ENCODE measurements around the gene TSPAN32.

- TF ChIP-seq JUND (IDR thresholded peaks at IDR 0.05; ENCODE audit: low read depth, low read length) (no peak), ESRRA (IDR thresholded peaks at IDR 0.05; ENCODE audit: low read length) (no peak), MLLT1 (IDR thresholded peaks at IDR 0.05) (no peak), POLR2AphosphoS2 (IDR thresholded peaks at IDR 0.05; ENCODE audit: low read depth, low read length) (no peak), SIX5 (IDR thresholded peaks at IDR 0.05; ENCODE audit: low read depth, low read length, severe bottlenecking) (no peak)
- TF ChIP-seq, protein P1, sequence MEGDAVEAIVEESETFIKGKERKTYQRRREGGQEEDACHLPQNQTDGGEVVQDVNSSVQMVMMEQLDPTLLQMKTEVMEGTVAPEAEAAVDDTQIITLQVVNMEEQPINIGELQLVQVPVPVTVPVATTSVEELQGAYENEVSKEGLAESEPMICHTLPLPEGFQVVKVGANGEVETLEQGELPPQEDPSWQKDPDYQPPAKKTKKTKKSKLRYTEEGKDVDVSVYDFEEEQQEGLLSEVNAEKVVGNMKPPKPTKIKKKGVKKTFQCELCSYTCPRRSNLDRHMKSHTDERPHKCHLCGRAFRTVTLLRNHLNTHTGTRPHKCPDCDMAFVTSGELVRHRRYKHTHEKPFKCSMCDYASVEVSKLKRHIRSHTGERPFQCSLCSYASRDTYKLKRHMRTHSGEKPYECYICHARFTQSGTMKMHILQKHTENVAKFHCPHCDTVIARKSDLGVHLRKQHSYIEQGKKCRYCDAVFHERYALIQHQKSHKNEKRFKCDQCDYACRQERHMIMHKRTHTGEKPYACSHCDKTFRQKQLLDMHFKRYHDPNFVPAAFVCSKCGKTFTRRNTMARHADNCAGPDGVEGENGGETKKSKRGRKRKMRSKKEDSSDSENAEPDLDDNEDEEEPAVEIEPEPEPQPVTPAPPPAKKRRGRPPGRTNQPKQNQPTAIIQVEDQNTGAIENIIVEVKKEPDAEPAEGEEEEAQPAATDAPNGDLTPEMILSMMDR (IDR thresholded peaks at IDR 0.05 in 2 of 3, conservative IDR thresholded peaks at IDR 0.05 in 1 of 3; ENCODE audit: control insufficient read depth in 2 of 3, extremely low read depth in 1 of 3, insufficient read depth in 1 of 3, low read depth in 3 of 3, low read length in 3 of 3) = no peak
Measured at GRCh38 chr11:2260491-2261364, 41.1 kb upstream of the TSPAN32 start.

Data from GM12878 (cell line).